Measurements from ENCODE around the gene WDR54.

GRCh38 chr2:74439803-74440377 is 18.4 kb downstream of the WDR54 start:
- TF ChIP-seq CTCF (IDR thresholded peaks at IDR 0.05), result no peak
- TF ChIP-seq POLR2A (IDR thresholded peaks at IDR 0.05), result no peak
- no peak for TF ChIP-seq POLR2AphosphoS5 (IDR thresholded peaks at IDR 0.05)
- no peak for TF ChIP-seq EP300 (IDR thresholded peaks at IDR 0.05; ENCODE audit: low read depth)

Data from transverse colon (tissue), 4 donors.